SK-N-SH (cell line): ENCODE data around the gene DLG2. TPM values are rescaled to one million over a fixed set of nuclear protein-coding genes. Genes with fewer than 3 reads are reported as not detected.

Source experiments
- CTCF ChIA-PET: fragments of 300-600, 350-600 bp; formaldehyde crosslinking; extraction: SDS; loops from one replicate; lab custom pipeline; 2021; lab: Yijun Ruan, JAX
- POLR2A ChIA-PET: fragments of 350-600 bp; sonication (Branson Sonifier 250); formaldehyde crosslinking; extraction: SDS; loops from one replicate; lab custom pipeline; 2020; ENCODE audit warnings: antibody characterized with exemption, inconsistent platforms; lab: Yijun Ruan, JAX
- DNase-seq: peaks from one replicate; pipeline ENCODE4 v3.0.0; 2012
- H2AFZ ChIP-seq: fragments of 200-600 bp; sonication (generic); 2 replicates; pipeline ENCODE4 v1.8.1; 2016; ENCODE audit warnings: antibody characterized with exemption, mild to moderate bottlenecking, low read depth
- H3F3A ChIP-seq: fragments of 200-600 bp; sonication (generic); replicated peaks from 2 replicates; pipeline ENCODE3; 2016; ENCODE audit warnings: antibody characterized with exemption, mild to moderate bottlenecking; ENCODE audit not compliant: insufficient read depth
- H3K27ac ChIP-seq, 2 experiments: fragments of 200-500 bp in 1 of 2; fragments of 200-600 bp in 1 of 2; sonication (Bioruptor generic) in 1 of 2; sonication (generic), shearing (Covaris generic) in 1 of 2; 2 replicates each; pipeline versions ENCODE4 v1.5.1 to v1.6.1; 2014 to 2016; ENCODE audit warnings: low read depth in 2 of 2, inconsistent platforms in 1 of 2, low read length in 1 of 2, mild to moderate bottlenecking in 1 of 2, mixed read lengths in 1 of 2
- H3K27me3 ChIP-seq: fragments of 200-600 bp; sonication (generic), shearing (Covaris generic); 2 replicates; pipeline ENCODE4 v1.6.1; 2016; ENCODE audit warnings: mixed run types; ENCODE audit not compliant: insufficient read depth
- H3K36me3 ChIP-seq, 2 experiments: fragments of 200-500 bp in 1 of 2; fragments of 200-600 bp in 1 of 2; sonication (Bioruptor generic) in 1 of 2; sonication (generic) in 1 of 2; replicated peaks in 1 of 2; 2 replicates each; pipeline versions ENCODE3 to v1.5.1; 2014 to 2016; ENCODE audit warnings: low read length in 1 of 2, mild to moderate bottlenecking in 1 of 2; ENCODE audit not compliant: insufficient read depth in 2 of 2, control insufficient read depth in 1 of 2
- H3K4me1 ChIP-seq, 2 experiments: fragments of 200-500 bp in 1 of 2; fragments of 200-600 bp in 1 of 2; sonication (Bioruptor generic) in 1 of 2; sonication (generic), shearing (Covaris generic) in 1 of 2; 2 replicates each; pipeline versions ENCODE4 v1.5.1 to v1.6.1; 2014 to 2016; ENCODE audit warnings: low read depth in 1 of 2, low read length in 1 of 2, mixed run types in 1 of 2; ENCODE audit not compliant: insufficient read depth in 2 of 2, control insufficient read depth in 1 of 2
- H3K4me2 ChIP-seq: fragments of 200-600 bp; sonication (generic), shearing (Covaris generic); 2 replicates; pipeline ENCODE4 v1.6.1; 2017; ENCODE audit warnings: mixed run types
- H3K4me3 ChIP-seq, 2 experiments: fragments of 200-500 bp in 1 of 2; fragments of 200-600 bp in 1 of 2; sonication (Bioruptor generic) in 1 of 2; sonication (generic), shearing (Covaris generic) in 1 of 2; 2 replicates each; pipeline versions ENCODE4 v1.5.1 to v1.8.1; 2014 to 2016; ENCODE audit warnings: low read depth in 2 of 2, inconsistent platforms in 1 of 2, low read length in 1 of 2, mild to moderate bottlenecking in 1 of 2, mixed read lengths in 1 of 2, moderate library complexity in 1 of 2
- H3K79me2 ChIP-seq: fragments of 200-600 bp; sonication (generic); 2 replicates; pipeline ENCODE4 v1.8.1; 2017; ENCODE audit warnings: mild to moderate bottlenecking; ENCODE audit not compliant: insufficient read depth
- H3K9ac ChIP-seq: fragments of 200-600 bp; sonication (generic); 2 replicates; pipeline ENCODE4 v1.6.1; 2017; ENCODE audit warnings: mixed run types
- H3K9me2 ChIP-seq: fragments of 200-600 bp; sonication (generic); 2 replicates; pipeline ENCODE4 v1.6.1; 2017; ENCODE audit warnings: mixed run types
- H3K9me3 ChIP-seq: fragments of 200-600 bp; sonication (generic); 2 replicates; pipeline ENCODE4 v1.6.1; 2017; ENCODE audit warnings: mixed run types, mild to moderate bottlenecking, moderate library complexity
- H4K20me1 ChIP-seq: fragments of 200-600 bp; sonication (generic); 2 replicates; pipeline ENCODE4 v1.6.1; 2017; ENCODE audit warnings: mild to moderate bottlenecking, mixed run types; ENCODE audit not compliant: insufficient read depth
- CHD2 ChIP-seq: fragments of 150-350 bp; IDR thresholded peaks from 2 replicates; pipeline ENCODE4 v1.6.1; 2018; ENCODE audit warnings: low read length; ENCODE audit not compliant: partially characterized antibody
- ELF1 ChIP-seq: IDR thresholded peaks from 2 replicates; pipeline ENCODE4 v1.4.0; 2012
- EP300 ChIP-seq, 2 experiments: IDR thresholded peaks; 2 replicates each; pipeline versions ENCODE4 v1.4.0 to v1.6.1; 2012; ENCODE audit warnings: borderline replicate concordance in 1 of 2, low read depth in 1 of 2, low read length in 1 of 2
- FOSL2 ChIP-seq: IDR thresholded peaks from 2 replicates; pipeline ENCODE4 v1.4.0; 2012; ENCODE audit warnings: low read depth, mild to moderate bottlenecking, moderate library complexity, borderline replicate concordance
- FOXJ3 ChIP-seq: sonication (generic); formaldehyde crosslinking; IDR thresholded peaks from 2 replicates; pipeline ENCODE4 v1.5.1; 2020; ENCODE audit warnings: mild to moderate bottlenecking, missing genetic modification reagents
- FOXM1 ChIP-seq: IDR thresholded peaks from 2 replicates; pipeline ENCODE4 v1.4.0; 2012; ENCODE audit warnings: low read depth, mild to moderate bottlenecking
- GATA2 ChIP-seq: sonication (generic); formaldehyde crosslinking; IDR thresholded peaks from 2 replicates; pipeline ENCODE4 v1.5.0; 2020; ENCODE audit warnings: mild to moderate bottlenecking, missing genetic modification reagents
- IRF3 ChIP-seq: fragments of 150-350 bp; IDR thresholded peaks from 2 replicates; pipeline ENCODE4 v1.6.1; 2016; ENCODE audit warnings: mild to moderate bottlenecking, low read depth, low read length
- MAX ChIP-seq: IDR thresholded peaks from 2 replicates; pipeline ENCODE4 v1.4.0; 2012; ENCODE audit warnings: low read depth
- MEF2A ChIP-seq: IDR thresholded peaks from 2 replicates; pipeline ENCODE4 v1.4.0; 2012; ENCODE audit warnings: low read depth, borderline replicate concordance
- MXI1 ChIP-seq: IDR thresholded peaks from 2 replicates; pipeline ENCODE4 v1.6.1; 2012; ENCODE audit warnings: mild to moderate bottlenecking, low read depth, low read length, improper control_type of control experiment
- NFIC ChIP-seq: IDR thresholded peaks from 2 replicates; pipeline ENCODE4 v1.4.0; 2012; ENCODE audit warnings: borderline replicate concordance
- POLR2AphosphoS5 ChIP-seq: IDR thresholded peaks from 2 replicates; pipeline ENCODE4 v1.6.1; 2012; ENCODE audit warnings: low read depth, low read length
- REST ChIP-seq: IDR thresholded peaks from 2 replicates; pipeline ENCODE4 v1.6.1; 2012; ENCODE audit warnings: mild to moderate bottlenecking, low read depth, low read length, moderate library complexity
- RXRA ChIP-seq: IDR thresholded peaks from 2 replicates; pipeline ENCODE4 v1.4.0; 2012; ENCODE audit warnings: low read depth, mild to moderate bottlenecking, borderline replicate concordance
- SIN3A ChIP-seq: IDR thresholded peaks from 2 replicates; pipeline ENCODE4 v1.6.1; 2012; ENCODE audit warnings: low read depth, mild to moderate bottlenecking, low read length, moderate library complexity, borderline replicate concordance
- TEAD4 ChIP-seq: IDR thresholded peaks from 2 replicates; pipeline ENCODE4 v1.4.0; 2012; ENCODE audit warnings: mild to moderate bottlenecking, borderline replicate concordance; ENCODE audit not compliant: insufficient read depth
- USF1 ChIP-seq: IDR thresholded peaks from 2 replicates; pipeline ENCODE4 v1.4.0; 2012; ENCODE audit warnings: low read depth, borderline replicate concordance
- YY1 ChIP-seq: IDR thresholded peaks from 2 replicates; pipeline ENCODE4 v1.4.0; 2012; ENCODE audit warnings: low read depth, mild to moderate bottlenecking
- ZBTB33 ChIP-seq: IDR thresholded peaks from 2 replicates; pipeline ENCODE4 v1.4.0; 2012; ENCODE audit warnings: low read depth, borderline replicate concordance
- WGBS: methylation state at CpG from one replicate; pipeline ENCODE4 v1.1.6; 2017; ENCODE audit warnings: low lambda C conversion rate; 5-methylcytosine and 5-hydroxymethylcytosine counted together
- polyA plus RNA-seq, 3 experiments: library from polyadenylated mRNA; depleted of rRNA; stranded (reverse); fragments of >200 nt; gene quantifications; 2 replicates each; pipeline ENCODE4 v1.2.3, GENCODE V29; 2012

Gene DLG2
- polyA plus RNA-seq, 1 of the 3 experiments (the other 2 are of a cell fraction), result 0.21 TPM

- POLR2A ChIA-PET, result no interaction called here
- H3K9me2 ChIP-seq, result no peaks in the 10 kb centered on the region
- no peaks in the 10 kb centered on the region for H4K20me1 ChIP-seq
- H3K4me1 ChIP-seq, result peaks cover 0 to 3% of the 10 kb centered on the region in 2 experiments; a peak in 1 of 4 replicates
- H3K4me2 ChIP-seq, result no peak overlapping the region
- no peaks in the 10 kb centered on the region for H3K27me3 ChIP-seq
- CTCF ChIA-PET, result interaction anchor here (1.1 kb wide), 1 partner anchor 815 kb away, joined by 4 read pairs; no protein-coding TSS in a partner anchor
- 57% methylated on average over 10 of the region's 10 CpGs for WGBS
- H3K4me3 ChIP-seq, result no peak overlapping the region
- TF ChIP-seq RXRA (no peak), GATA2 (CRISPR knock-in tag) (no peak), MXI1 (no peak), FOSL2 (no peak), SIN3A (no peak), FOXJ3 (CRISPR knock-in tag) (no peak), IRF3 (no peak), REST (no peak), EP300 (IDR thresholded peaks at IDR 0.05; ENCODE audit: borderline replicate concordance in 1 of 2, low read depth in 1 of 2, low read length in 1 of 2) (no peak), CHD2 (no peak), POLR2AphosphoS5 (no peak), YY1 (no peak), USF1 (no peak), MEF2A (no peak), TEAD4 (no peak), FOXM1 (no peak), MAX (no peak), ZBTB33 (no peak), NFIC (no peak), ELF1 (no peak)
- TF ChIP-seq, all 33 proteins: peak for 0
- DNase-seq, result no peak
- Histone ChIP-seq H3K36me3 (no peaks in the 10 kb centered on the region), H3K9ac (no peak overlapping the region), H3K27ac (no peak overlapping the region), H3K79me2 (no peaks in the 10 kb centered on the region), H3F3A (no peaks in the 10 kb centered on the region), H3K9me3 (no peaks in the 10 kb centered on the region), H2AFZ (no peak overlapping the region)
These were observed 1945.1 kb downstream of the DLG2 start for GRCh38 chr11:83681906-83682610.
